Type B pancreatic cell (in vitro differentiated cells): ENCODE results near the gene RUNX1. TPM values are rescaled to one million over a fixed set of nuclear protein-coding genes. Genes with fewer than 3 reads are reported as not detected.

Experiments used
- DNase-seq: peaks from one replicate; pipeline ENCODE4 v3.0.0; 2021; ENCODE audit warnings: mixed read lengths; ENCODE audit not compliant: unreplicated experiment; ENCODE audit errors: extremely low spot score
- H3K27ac Mint-ChIP-seq: 2 replicates; pipeline ENCODE4 v1.8.0; 2021; ENCODE audit warnings: mild to moderate bottlenecking, mixed read lengths
- H3K27me3 Mint-ChIP-seq: 2 replicates; pipeline ENCODE4 v1.8.0; 2021; ENCODE audit warnings: mixed read lengths
- H3K36me3 Mint-ChIP-seq: 2 replicates; pipeline ENCODE4 v1.8.0; 2021; ENCODE audit warnings: mixed read lengths
- H3K4me1 Mint-ChIP-seq: one replicate; pipeline ENCODE4 v1.8.0; 2021; ENCODE audit warnings: mixed read lengths; ENCODE audit not compliant: unreplicated experiment
- H3K4me3 Mint-ChIP-seq: 2 replicates; pipeline ENCODE4 v1.8.0; 2021; ENCODE audit warnings: mild to moderate bottlenecking, mixed read lengths
- H3K9me3 Mint-ChIP-seq: 2 replicates; pipeline ENCODE4 v1.8.0; 2021; ENCODE audit warnings: mixed read lengths
- CTCF ChIP-seq: fragments of 200-600 bp; sonication (generic); conservative IDR thresholded peaks from 2 replicates; pipeline ENCODE4 v1.5.0; 2021; ENCODE audit warnings: antibody characterized with exemption, mild to moderate bottlenecking
- total RNA-seq: library from RNA; stranded (reverse); gene quantifications from 2 replicates; pipeline ENCODE4 v1.2.1, GENCODE V29; 2021; ENCODE audit warnings: low replicate concordance

RUNX1 gene
- total RNA-seq, 1 donor from 2014 or later = 11.9 TPM

GRCh38 chr21:35016071-35016470 lies 33.0 kb downstream of the RUNX1 start:
- Mint-ChIP-seq H3K27me3 (peaks cover 5% of the 10 kb centered on the region), H3K9me3 (no peaks in the 10 kb centered on the region)

DNA sequence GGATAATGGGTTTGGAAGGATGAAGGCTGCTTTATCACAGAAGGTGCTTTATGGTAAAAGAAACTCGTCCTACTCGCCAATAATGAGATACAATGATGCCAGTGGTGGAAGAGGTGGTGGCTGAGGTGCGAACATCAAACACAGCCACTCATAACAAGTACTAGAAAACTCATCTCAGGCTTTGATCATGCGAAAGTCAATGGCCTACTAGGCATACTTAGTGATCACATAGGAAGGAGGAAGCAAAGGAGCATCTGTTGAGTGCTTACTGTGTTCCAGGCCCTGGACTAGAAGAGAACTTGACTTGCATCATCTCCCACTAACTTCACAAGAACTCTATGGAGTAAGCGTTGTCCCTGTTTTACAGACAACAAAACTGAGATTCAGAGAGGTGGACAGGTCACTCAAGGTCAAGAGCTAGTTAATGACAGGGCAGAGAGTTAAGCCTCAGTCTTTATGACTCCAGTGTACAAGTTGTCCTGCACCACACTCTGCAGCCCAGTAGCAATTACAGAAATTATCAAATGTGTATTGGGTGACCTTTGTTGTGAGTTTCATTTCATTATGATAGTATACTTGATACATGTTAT lies 33.6 kb downstream of the RUNX1 start:
- no peak for DNase-seq
- no peak for TF ChIP-seq CTCF
- Mint-ChIP-seq H3K4me3 (no peak overlapping the region), H3K27me3 (peaks cover 5% of the 10 kb centered on the region), H3K27ac (no peak overlapping the region), H3K36me3 (no peaks in the 10 kb centered on the region), H3K4me1 (no peaks in the 10 kb centered on the region), H3K9me3 (no peaks in the 10 kb centered on the region)

More at GRCh38 chr21:35016071-35016470, 33.0 kb downstream of the RUNX1 start:
- Mint-ChIP-seq H3K4me1 (no peaks in the 10 kb centered on the region), H3K27ac (no peak overlapping the region), H3K36me3 (no peaks in the 10 kb centered on the region), H3K4me3 (no peak overlapping the region)
- no peak for TF ChIP-seq CTCF
- no peak for DNase-seq

DNA sequence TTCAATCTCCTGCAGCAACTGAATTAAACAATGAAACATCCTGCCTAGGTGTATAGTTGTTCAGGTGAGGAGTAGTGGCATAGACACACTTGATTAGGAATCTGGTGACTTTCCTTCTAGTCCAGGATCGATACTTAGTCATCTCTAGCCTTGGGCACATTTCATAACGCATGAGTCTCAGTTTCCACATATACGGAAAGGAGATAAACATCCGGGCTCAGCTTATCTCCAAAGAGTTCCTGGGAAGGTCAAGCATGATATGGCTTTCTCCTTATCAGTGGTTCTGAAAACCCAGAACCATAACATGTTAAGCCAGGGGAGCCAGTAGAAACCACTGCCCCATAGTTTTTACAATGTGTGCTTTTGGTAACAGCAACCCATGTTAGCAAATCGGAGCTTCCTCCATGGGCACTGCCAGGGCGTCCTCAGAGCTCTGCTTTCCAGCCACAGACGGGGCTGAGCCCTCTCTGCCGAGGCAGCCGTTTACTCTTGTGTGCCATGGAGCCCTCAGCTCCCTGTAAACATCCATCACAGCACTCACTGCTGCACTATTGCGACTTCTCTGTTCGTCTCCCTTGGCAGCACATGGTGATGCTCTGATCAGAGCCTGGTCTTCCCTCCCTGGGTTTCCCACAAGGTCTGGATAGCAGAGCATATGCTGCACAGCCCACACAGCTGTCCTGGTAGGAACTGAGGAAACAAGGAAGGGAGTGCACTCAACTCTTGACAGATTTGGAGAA lies 34.6 kb downstream of the RUNX1 start:
- Mint-ChIP-seq H3K36me3 (no peaks in the 10 kb centered on the region), H3K27ac (no peak overlapping the region), H3K9me3 (no peaks in the 10 kb centered on the region), H3K27me3 (peaks cover 5% of the 10 kb centered on the region), H3K4me3 (no peak overlapping the region), H3K4me1 (no peaks in the 10 kb centered on the region)
- no peak for TF ChIP-seq CTCF
- no peak for DNase-seq

GRCh38 chr21:35011681-35012080 lies 37.4 kb downstream of the RUNX1 start:
- Mint-ChIP-seq H3K9me3 (no peaks in the 10 kb centered on the region), H3K27ac (no peak overlapping the region), H3K4me1 (no peaks in the 10 kb centered on the region), H3K4me3 (no peak overlapping the region), H3K27me3 (peaks cover 5% of the 10 kb centered on the region), H3K36me3 (no peaks in the 10 kb centered on the region)
- DNase-seq = no peak
- no peak for TF ChIP-seq CTCF

DNA sequence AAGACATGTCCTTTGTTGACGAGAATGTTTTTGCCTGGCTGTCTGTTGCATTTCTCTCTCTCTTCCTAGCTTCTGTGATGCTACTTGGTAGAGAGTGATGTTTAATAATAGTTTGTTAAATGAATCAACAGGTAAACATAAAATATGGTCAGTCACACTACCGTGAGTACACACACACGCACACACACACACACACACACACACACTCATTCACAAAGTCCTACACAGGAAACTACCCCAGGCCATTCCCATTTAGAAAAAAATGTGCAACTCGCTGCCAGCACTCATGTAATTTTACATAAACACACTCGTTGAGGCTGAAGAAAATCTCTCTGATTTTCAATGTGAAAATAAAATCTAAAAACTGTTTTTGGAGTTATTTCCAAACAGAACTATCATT lies 38.7 kb downstream of the RUNX1 start:
- Mint-ChIP-seq H3K27ac (no peak overlapping the region), H3K36me3 (no peaks in the 10 kb centered on the region), H3K4me1 (no peaks in the 10 kb centered on the region), H3K9me3 (no peaks in the 10 kb centered on the region), H3K4me3 (no peak overlapping the region), H3K27me3 (peaks cover 5% of the 10 kb centered on the region)
- no peak for DNase-seq
- TF ChIP-seq CTCF = no peak
